ENCODE data around the gene HDAC9.

Gene HDAC9

DNA sequence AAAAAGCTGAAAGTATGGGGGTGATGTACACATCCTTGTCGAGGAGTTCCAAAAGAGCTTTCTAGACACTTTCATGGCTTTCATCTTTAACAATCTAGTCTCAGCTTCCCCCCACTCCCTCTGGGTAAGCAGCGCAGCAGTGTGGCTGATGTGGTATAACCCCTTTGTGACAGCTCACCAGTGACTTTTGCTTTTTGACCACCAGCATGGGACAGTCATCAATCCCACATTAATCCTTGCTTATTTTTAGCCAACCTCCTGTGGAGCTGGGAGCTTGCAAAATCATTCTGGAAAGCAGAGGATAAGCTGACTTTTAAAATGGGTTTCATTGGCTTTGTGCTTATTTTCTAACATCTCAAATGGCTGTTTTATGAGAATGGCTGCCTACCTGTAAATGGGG is 272.7 kb downstream of the HDAC9 start:
- no peaks in the 10 kb centered on the region for H4K20me1 ChIP-seq (ENCODE audit: control insufficient read depth, insufficient read depth, low read depth, low read length)
- H3K9me3 ChIP-seq (ENCODE audit: control insufficient read depth, insufficient read depth, low read length): no peaks in the 10 kb centered on the region
- no peaks in the 10 kb centered on the region for H3F3A ChIP-seq (ENCODE audit: control insufficient read depth, insufficient read depth)
- H3K9me2 ChIP-seq (replicated peaks; ENCODE audit: control insufficient read depth, low read length): no peaks in the 10 kb centered on the region
- H3K36me3 ChIP-seq (ENCODE audit: control insufficient read depth, low read length): no peaks in the 10 kb centered on the region
- no peak overlapping the region for H3K4me3 ChIP-seq (ENCODE audit: low read length)
- TF ChIP-seq CTCF (IDR thresholded peaks at IDR 0.05; ENCODE audit: low read depth, low read length, poor library complexity, severe bottlenecking) (no peak), EZH2phosphoT487 (IDR thresholded peaks at IDR 0.05; ENCODE audit: borderline replicate concordance, low read length) (no peak)
- H3K27me3 ChIP-seq (ENCODE audit: control insufficient read depth, low read length): no peaks in the 10 kb centered on the region
- H3K27ac ChIP-seq (ENCODE audit: low read depth, low read length): no peak overlapping the region
- no peaks in the 10 kb centered on the region for H3K4me1 ChIP-seq (ENCODE audit: control insufficient read depth, low read length)
- no peaks in the 10 kb centered on the region for H3K79me2 ChIP-seq (ENCODE audit: control insufficient read depth, low read length)
- no peak overlapping the region for H3K4me2 ChIP-seq (ENCODE audit: low read length)

GRCh38 chr7:18770154-18770811 is 274.7 kb downstream of the HDAC9 start:
- Histone ChIP-seq H3K9me2 (replicated peaks; ENCODE audit: control insufficient read depth, low read length) (no peaks in the 10 kb centered on the region), H3K4me1 (ENCODE audit: control insufficient read depth, low read length) (no peaks in the 10 kb centered on the region), H3K36me3 (ENCODE audit: control insufficient read depth, low read length) (no peaks in the 10 kb centered on the region), H3K9me3 (ENCODE audit: control insufficient read depth, insufficient read depth, low read length) (no peaks in the 10 kb centered on the region), H3K27ac (ENCODE audit: low read depth, low read length) (no peak overlapping the region), H3K4me2 (ENCODE audit: low read length) (no peak overlapping the region), H3F3A (ENCODE audit: control insufficient read depth, insufficient read depth) (no peaks in the 10 kb centered on the region), H3K27me3 (ENCODE audit: control insufficient read depth, low read length) (no peaks in the 10 kb centered on the region), H3K79me2 (ENCODE audit: control insufficient read depth, low read length) (no peaks in the 10 kb centered on the region), H4K20me1 (ENCODE audit: control insufficient read depth, insufficient read depth, low read depth, low read length) (no peaks in the 10 kb centered on the region), H3K4me3 (ENCODE audit: low read length) (no peak overlapping the region)
- TF ChIP-seq EZH2phosphoT487 (IDR thresholded peaks at IDR 0.05; ENCODE audit: borderline replicate concordance, low read length) (no peak), CTCF (IDR thresholded peaks at IDR 0.05; ENCODE audit: low read depth, low read length, poor library complexity, severe bottlenecking) (no peak)

DNA sequence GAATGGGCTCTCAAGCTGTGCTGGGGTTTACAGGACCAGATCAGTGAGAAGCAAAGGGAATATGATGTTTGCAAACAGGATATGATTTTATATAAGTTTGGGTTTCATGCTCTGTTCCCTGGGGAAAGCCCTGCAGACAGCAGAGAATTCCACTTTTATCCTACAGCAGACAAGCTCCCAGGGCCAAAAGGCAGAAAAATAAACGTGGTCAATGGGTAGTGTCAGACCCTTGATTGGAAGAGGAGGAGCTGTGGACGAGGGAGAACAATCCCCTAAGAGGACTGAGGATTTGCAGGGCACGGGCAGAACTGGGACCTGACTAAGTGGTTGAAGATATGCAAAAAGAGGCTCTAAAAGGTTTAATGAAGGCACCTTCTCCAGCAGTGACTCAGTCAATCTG is 275.3 kb downstream of the HDAC9 start:
- Histone ChIP-seq H3K79me2 (ENCODE audit: control insufficient read depth, low read length) (no peaks in the 10 kb centered on the region), H3K36me3 (ENCODE audit: control insufficient read depth, low read length) (no peaks in the 10 kb centered on the region), H3K27me3 (ENCODE audit: control insufficient read depth, low read length) (no peaks in the 10 kb centered on the region), H3K4me1 (ENCODE audit: control insufficient read depth, low read length) (no peaks in the 10 kb centered on the region), H3K9me2 (replicated peaks; ENCODE audit: control insufficient read depth, low read length) (no peaks in the 10 kb centered on the region), H3F3A (ENCODE audit: control insufficient read depth, insufficient read depth) (no peaks in the 10 kb centered on the region), H4K20me1 (ENCODE audit: control insufficient read depth, insufficient read depth, low read depth, low read length) (no peaks in the 10 kb centered on the region), H3K4me2 (ENCODE audit: low read length) (no peak overlapping the region), H3K27ac (ENCODE audit: low read depth, low read length) (no peak overlapping the region), H3K4me3 (ENCODE audit: low read length) (no peak overlapping the region), H3K9me3 (ENCODE audit: control insufficient read depth, insufficient read depth, low read length) (no peaks in the 10 kb centered on the region)
- TF ChIP-seq EZH2phosphoT487 (IDR thresholded peaks at IDR 0.05; ENCODE audit: borderline replicate concordance, low read length) (no peak), CTCF (IDR thresholded peaks at IDR 0.05; ENCODE audit: low read depth, low read length, poor library complexity, severe bottlenecking) (no peak)

Data from DOHH2 (cell line).